Memory B cell (primary cell): ENCODE data around the gene SCYGR7.

Experiments used
- ATAC-seq: fragments of 150-1000 bp; cut with Tn5 transposase; 2 replicates; pipeline ENCODE4 v1.10.0; 2021; ENCODE audit warnings: low read depth, mild to moderate bottlenecking, moderate library complexity
- DNase-seq, 2 donors: peaks; one replicate each; pipeline ENCODE4 v3.0.0; 2022; ENCODE audit warnings: low spot score in 2 of 2
- H3K27ac Mint-ChIP-seq: one replicate; pipeline ENCODE4 v1.8.0; 2022; ENCODE audit warnings: mild to moderate bottlenecking, moderate library complexity, mixed read lengths
- H3K27me3 Mint-ChIP-seq: one replicate; pipeline ENCODE4 v1.8.0; 2022; ENCODE audit warnings: mixed read lengths
- H3K36me3 Mint-ChIP-seq: one replicate; pipeline ENCODE4 v1.8.0; 2022; ENCODE audit warnings: mild to moderate bottlenecking, mixed read lengths
- H3K4me1 Mint-ChIP-seq: one replicate; pipeline ENCODE4 v1.8.0; 2022; ENCODE audit warnings: mixed read lengths
- H3K4me3 Mint-ChIP-seq: one replicate; pipeline ENCODE4 v1.8.0; 2022; ENCODE audit warnings: mild to moderate bottlenecking, moderate library complexity, mixed read lengths
- H3K9me3 Mint-ChIP-seq: one replicate; pipeline ENCODE4 v1.8.0; 2022; ENCODE audit warnings: mixed read lengths

The SCYGR7 gene

DNA sequence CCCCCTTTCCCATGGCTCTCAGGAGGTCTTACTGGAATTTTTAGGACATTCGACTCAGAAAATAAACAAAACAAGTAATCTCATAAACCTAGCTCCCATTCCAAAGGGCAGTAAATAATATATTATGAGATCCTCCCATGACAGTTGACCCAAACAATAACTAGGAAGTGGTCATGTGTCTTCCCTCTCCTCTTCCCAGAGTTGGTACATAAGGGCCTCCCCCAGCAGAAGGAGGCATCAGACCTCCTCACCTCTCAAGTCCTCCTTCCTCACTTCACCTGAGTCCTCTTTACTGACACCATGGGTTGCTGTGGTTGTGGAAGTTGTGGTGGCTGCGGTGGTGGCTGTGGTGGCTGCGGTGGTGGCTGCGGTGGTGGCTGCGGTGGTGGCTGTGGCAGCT lies at the start of gene SCYGR7:
SCYGR7 (plus strand) TSS at position 301 of the 400 bp plus-strand sequence; CDS start at position 301, 0 bp downstream.
- Mint-ChIP-seq H3K36me3 (no peaks in the 10 kb centered on the region), H3K27ac (no peak within 1 kb of the TSS), H3K4me3 (no peak within 1 kb of the TSS), H3K9me3 (no peaks in the 10 kb centered on the region), H3K27me3 (peaks cover 1% of the 10 kb centered on the region), H3K4me1 (no peaks in the 10 kb centered on the region)
- DNase-seq (no peak), ATAC-seq (no peak)

- Mint-ChIP-seq H3K4me3 (no peak overlapping the region), H3K9me3 (no peaks in the 10 kb centered on the region), H3K27ac (no peak overlapping the region), H3K4me1 (no peaks in the 10 kb centered on the region), H3K36me3 (no peaks in the 10 kb centered on the region), H3K27me3 (peaks cover 7% of the 10 kb centered on the region)
- no peak for DNase-seq
- ATAC-seq: no peak
These were observed 43.9 kb upstream of the SCYGR7 start for GRCh38 chr2:227684258-227684657.

- Mint-ChIP-seq H3K9me3 (no peaks in the 10 kb centered on the region), H3K4me3 (no peak overlapping the region), H3K27me3 (peaks cover 7% of the 10 kb centered on the region), H3K36me3 (no peaks in the 10 kb centered on the region), H3K4me1 (no peaks in the 10 kb centered on the region), H3K27ac (no peak overlapping the region)
- ATAC-seq: no peak
- no peak for DNase-seq
These were observed 40.9 kb upstream of the SCYGR7 start for GRCh38 chr2:227687189-227687588.

DNA sequence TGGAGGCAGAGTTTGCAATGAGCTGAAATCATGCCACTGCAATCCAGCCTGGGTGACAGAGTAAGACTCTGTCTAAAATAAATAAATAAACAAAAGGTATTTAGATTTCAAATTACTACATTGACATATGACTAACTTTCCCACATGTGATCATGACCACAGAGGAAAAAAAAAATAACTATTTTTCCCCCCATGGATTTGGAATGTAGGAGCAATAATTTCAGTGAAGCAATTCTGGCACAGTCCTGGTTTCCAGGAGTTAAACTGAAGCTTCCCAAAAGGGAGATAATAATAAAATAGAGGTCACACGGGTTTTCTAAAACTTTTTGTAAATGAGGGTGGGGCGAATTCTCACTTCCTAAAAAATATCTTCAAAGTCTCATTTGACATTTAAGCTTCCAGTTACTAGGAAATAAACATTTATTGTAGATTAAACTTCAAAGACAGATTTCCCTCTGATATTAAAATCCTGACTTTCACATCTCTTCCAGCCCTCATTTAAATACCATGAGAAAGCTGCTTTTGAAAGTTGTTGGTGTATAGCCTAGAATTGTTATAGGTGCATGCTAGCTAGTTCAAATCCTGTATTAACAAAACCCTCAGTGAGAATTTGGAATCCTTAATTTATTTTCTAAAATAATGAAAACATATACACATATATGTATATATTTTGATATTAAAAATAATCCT lies 31.0 kb upstream of the SCYGR7 start:
- Mint-ChIP-seq H3K27ac (no peak overlapping the region), H3K4me3 (no peak overlapping the region), H3K4me1 (peaks cover 5% of the 10 kb centered on the region), H3K36me3 (peaks cover 1% of the 10 kb centered on the region), H3K9me3 (no peaks in the 10 kb centered on the region), H3K27me3 (peaks cover 7% of the 10 kb centered on the region)
- no peak for ATAC-seq
- no peak for DNase-seq

DNA sequence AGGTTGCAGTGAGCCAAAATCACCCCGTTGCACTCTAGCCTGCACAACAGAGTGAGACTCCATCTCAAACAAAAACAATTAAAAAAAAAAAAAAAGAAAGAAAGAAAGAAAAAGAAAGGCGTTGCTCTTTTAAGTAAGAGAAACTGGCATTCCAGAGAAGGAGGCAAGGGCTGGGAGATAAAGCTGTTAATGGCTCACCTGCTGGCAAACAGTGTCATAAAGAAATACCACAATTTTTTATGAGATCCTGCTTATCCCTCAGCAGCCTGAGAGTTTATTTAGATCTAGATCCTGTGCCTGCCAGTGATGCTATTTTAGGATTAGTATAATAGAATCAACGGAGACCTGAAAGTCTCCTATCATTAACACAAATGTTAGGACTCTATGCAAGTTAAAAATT lies 26.6 kb upstream of the SCYGR7 start:
- Mint-ChIP-seq H3K36me3 (peaks cover 1% of the 10 kb centered on the region), H3K27me3 (peaks cover 10% of the 10 kb centered on the region), H3K27ac (no peak overlapping the region), H3K9me3 (no peaks in the 10 kb centered on the region), H3K4me1 (peaks cover under 1% of the 10 kb centered on the region), H3K4me3 (no peak overlapping the region)
- ATAC-seq: no peak
- DNase-seq: no peak

GRCh38 chr2:227703280-227703732 lies 24.8 kb upstream of the SCYGR7 start:
- peaks cover 10% of the 10 kb centered on the region for H3K27me3 Mint-ChIP-seq
- DNase-seq: no peak
- ATAC-seq: no peak

DNA sequence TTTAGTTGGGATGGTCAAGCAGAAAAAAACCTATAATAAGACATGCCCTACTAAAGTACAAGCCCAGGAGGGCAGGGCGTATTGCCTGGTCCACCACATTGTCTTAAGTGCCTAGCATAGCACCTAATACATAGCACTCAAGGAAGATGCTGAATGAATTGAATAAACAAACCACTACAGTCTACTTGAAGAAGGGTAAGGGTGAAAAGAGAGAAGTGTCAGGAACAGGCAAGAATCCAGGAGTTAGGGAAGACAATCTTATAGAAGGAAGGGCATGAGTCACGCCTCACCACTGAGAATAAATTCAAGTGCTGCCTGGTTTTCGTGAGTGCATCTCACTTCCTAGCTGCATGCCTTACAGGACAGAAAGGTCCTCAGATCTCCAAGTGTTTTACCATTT lies 24.2 kb upstream of the SCYGR7 start:
- no peak overlapping the region for H3K27ac Mint-ChIP-seq
- ATAC-seq (no peak), DNase-seq (no peak)
- peaks cover 10% of the 10 kb centered on the region for H3K27me3 Mint-ChIP-seq
- H3K36me3 Mint-ChIP-seq: peaks cover 1% of the 10 kb centered on the region
- no peaks in the 10 kb centered on the region for H3K4me1 Mint-ChIP-seq
- H3K9me3 Mint-ChIP-seq: no peaks in the 10 kb centered on the region
- no peak overlapping the region for H3K4me3 Mint-ChIP-seq

More at GRCh38 chr2:227703280-227703732, 24.8 kb upstream of the SCYGR7 start:
- no peak overlapping the region for H3K27ac Mint-ChIP-seq
- no peaks in the 10 kb centered on the region for H3K4me1 Mint-ChIP-seq
- H3K9me3 Mint-ChIP-seq: no peaks in the 10 kb centered on the region
- H3K36me3 Mint-ChIP-seq: peaks cover 1% of the 10 kb centered on the region
- H3K4me3 Mint-ChIP-seq: no peak overlapping the region

GRCh38 chr2:227706859-227707258 lies 21.3 kb upstream of the SCYGR7 start:
- ATAC-seq (no peak), DNase-seq (no peak)
- no peaks in the 10 kb centered on the region for H3K9me3 Mint-ChIP-seq
- no peak overlapping the region for H3K27ac Mint-ChIP-seq
- H3K4me1 Mint-ChIP-seq: no peaks in the 10 kb centered on the region
- peaks cover 1% of the 10 kb centered on the region for H3K36me3 Mint-ChIP-seq
- no peak overlapping the region for H3K4me3 Mint-ChIP-seq
- peaks cover 6% of the 10 kb centered on the region for H3K27me3 Mint-ChIP-seq

DNA sequence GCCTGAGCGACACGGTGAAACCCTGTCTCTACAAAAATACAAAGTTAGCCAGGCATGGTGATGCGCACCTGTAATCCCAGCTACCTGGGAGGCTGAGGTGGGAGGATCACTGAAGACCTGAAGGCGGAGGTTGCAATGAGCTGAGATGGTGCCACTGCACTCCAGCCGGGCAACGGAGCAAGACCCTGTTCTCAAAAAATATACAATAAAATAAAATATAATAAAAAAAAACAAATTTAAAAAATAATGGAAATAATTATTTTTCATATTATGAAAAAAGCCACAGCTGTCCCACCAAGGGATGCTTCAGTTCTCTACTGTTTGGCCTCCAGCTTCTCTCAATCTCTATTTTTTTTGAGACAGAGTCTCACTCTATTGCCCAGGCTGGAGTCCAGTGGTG lies 20.7 kb upstream of the SCYGR7 start:
- H3K27ac Mint-ChIP-seq: no peak overlapping the region

GRCh38 chr2:227710986-227711385 lies 17.1 kb upstream of the SCYGR7 start:
- no peaks in the 10 kb centered on the region for H3K36me3 Mint-ChIP-seq
- ATAC-seq: no peak
- no peaks in the 10 kb centered on the region for H3K4me1 Mint-ChIP-seq
- peaks cover 1% of the 10 kb centered on the region for H3K27me3 Mint-ChIP-seq
- no peak for DNase-seq
- H3K27ac Mint-ChIP-seq: no peak overlapping the region
- no peak overlapping the region for H3K4me3 Mint-ChIP-seq
- no peaks in the 10 kb centered on the region for H3K9me3 Mint-ChIP-seq

More for the DNA sequence above, 20.7 kb upstream of the SCYGR7 start:
- Mint-ChIP-seq H3K36me3 (no peaks in the 10 kb centered on the region), H3K4me1 (no peaks in the 10 kb centered on the region), H3K9me3 (no peaks in the 10 kb centered on the region), H3K4me3 (no peak overlapping the region), H3K27me3 (peaks cover 6% of the 10 kb centered on the region)
- no peak for DNase-seq
- no peak for ATAC-seq

GRCh38 chr2:227713291-227713690 lies 14.8 kb upstream of the SCYGR7 start:
- no peak overlapping the region for H3K27ac Mint-ChIP-seq
- no peaks in the 10 kb centered on the region for H3K9me3 Mint-ChIP-seq
- no peak overlapping the region for H3K4me3 Mint-ChIP-seq

GRCh38 chr2:227716501-227716900 lies 11.6 kb upstream of the SCYGR7 start:
- Mint-ChIP-seq H3K36me3 (no peaks in the 10 kb centered on the region), H3K27me3 (peaks cover 3% of the 10 kb centered on the region), H3K9me3 (no peaks in the 10 kb centered on the region), H3K4me1 (no peaks in the 10 kb centered on the region), H3K4me3 (no peak overlapping the region), H3K27ac (no peak overlapping the region)
- ATAC-seq (no peak), DNase-seq (no peak)

More at GRCh38 chr2:227713291-227713690, 14.8 kb upstream of the SCYGR7 start:
- no peak for ATAC-seq
- Mint-ChIP-seq H3K36me3 (no peaks in the 10 kb centered on the region), H3K4me1 (no peaks in the 10 kb centered on the region), H3K27me3 (peaks cover 2% of the 10 kb centered on the region)
- DNase-seq: no peak

DNA sequence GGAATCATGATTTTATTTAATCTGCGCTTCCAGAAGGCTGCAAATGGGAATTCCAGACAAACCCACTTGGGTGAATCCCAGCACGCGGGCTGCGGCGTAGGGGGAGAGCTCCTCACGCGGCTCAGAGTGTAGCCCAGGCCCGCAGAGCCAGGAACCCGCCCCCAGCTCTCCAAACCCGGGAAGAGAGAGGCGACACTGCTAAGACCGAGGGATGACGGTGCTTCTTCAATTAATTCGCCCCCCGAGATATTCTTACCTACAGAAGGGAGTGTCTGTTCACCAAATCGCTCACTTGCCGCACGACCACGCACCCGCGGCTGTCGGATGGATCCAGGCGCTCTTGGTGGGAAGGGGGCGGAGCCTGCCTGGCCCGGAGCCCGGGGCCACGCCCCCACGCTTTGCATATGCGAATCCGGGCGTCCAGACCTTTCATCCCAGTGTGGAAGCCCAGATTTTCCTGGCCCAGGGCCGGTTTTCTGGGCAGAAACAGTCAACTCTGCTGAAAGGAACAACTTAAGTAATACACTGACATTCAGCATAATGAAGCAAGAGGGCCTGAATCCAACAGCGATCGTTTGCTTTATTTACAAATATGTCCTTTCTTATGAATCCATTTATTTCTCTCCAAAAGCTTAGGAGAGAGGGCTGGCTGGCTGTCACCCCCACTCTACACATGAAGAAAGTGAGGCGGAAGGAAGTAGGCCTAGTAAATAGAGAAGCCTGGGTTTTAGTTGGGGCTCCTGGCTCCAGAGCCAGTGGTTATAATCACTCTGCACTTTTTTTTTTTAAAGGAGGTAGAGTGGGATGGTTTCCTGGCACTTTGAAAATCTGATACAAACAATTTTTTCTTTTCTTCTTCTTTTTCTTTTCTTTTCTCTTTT lies 10.2 kb upstream of the SCYGR7 start, which contains the start of gene SLC19A3:
SLC19A3 (minus strand) TSS at position 342 of the 881 bp plus-strand sequence. CDS start 15,710 bp downstream, outside the sequence.
- ATAC-seq: no peak
- Mint-ChIP-seq H3K27ac (no peak within 1 kb of the TSS), H3K27me3 (peaks cover 5% of the 10 kb centered on the region), H3K4me1 (no peaks in the 10 kb centered on the region), H3K36me3 (no peaks in the 10 kb centered on the region), H3K4me3 (peak within 1 kb of the TSS; percentile 8), H3K9me3 (no peaks in the 10 kb centered on the region)
- DNase-seq: no peak

DNA sequence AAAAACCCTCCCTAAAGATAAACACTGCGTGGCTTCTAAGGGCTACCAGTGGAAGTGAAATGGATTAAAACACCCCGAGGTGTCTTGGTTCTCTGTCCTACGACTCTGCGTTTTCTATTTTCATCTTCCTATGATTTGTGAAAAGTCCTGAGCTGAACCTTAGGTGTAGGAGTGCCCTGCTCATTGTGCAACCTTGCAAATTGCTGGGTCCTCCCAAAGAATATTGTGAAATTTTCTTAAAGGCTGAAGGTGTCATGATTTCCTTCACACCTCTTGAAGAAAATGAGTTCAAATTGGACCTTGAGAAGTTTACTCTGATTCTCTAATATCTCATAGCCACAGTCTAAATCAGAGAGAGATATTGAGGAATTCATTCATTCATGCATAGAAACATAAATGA lies 8.5 kb upstream of the SCYGR7 start:
- H3K36me3 Mint-ChIP-seq: no peaks in the 10 kb centered on the region
- H3K27ac Mint-ChIP-seq: no peak overlapping the region
- H3K9me3 Mint-ChIP-seq: no peaks in the 10 kb centered on the region
- ATAC-seq (no peak), DNase-seq (no peak)
- no peaks in the 10 kb centered on the region for H3K4me1 Mint-ChIP-seq
- H3K4me3 Mint-ChIP-seq: no peak overlapping the region
- peaks cover 5% of the 10 kb centered on the region for H3K27me3 Mint-ChIP-seq
